K562 (cell line): ENCODE measurements around the gene UBLCP1. TPM values are rescaled to one million over a fixed set of nuclear protein-coding genes. Genes with fewer than 3 reads are reported as not detected.

ENCODE experiments used
- CREBBP ChIP-seq: IDR thresholded peaks from one replicate; pipeline ENCODE4 v1.6.1; 2012; ENCODE audit warnings: low read depth, mild to moderate bottlenecking, control low read depth, inconsistent platforms, low read length
- PHB2 ChIP-seq: fragments of 450-650 bp; IDR thresholded peaks from 2 replicates; pipeline ENCODE4 v1.6.1; 2017; ENCODE audit warnings: low read depth
- ZNF197 ChIP-seq: fragments of 200-800 bp; sonication (Bioruptor generic); IDR thresholded peaks from 2 replicates; pipeline ENCODE4 v1.6.1; 2016; ENCODE audit warnings: low read depth, missing genetic modification characterization, missing compliant biosample characterization
- ZNF699 ChIP-seq: fragments of 250-450 bp; sonication (Bioruptor Pico); IDR thresholded peaks from 2 replicates; pipeline ENCODE4 v1.8.0; 2021; ENCODE audit warnings: mild to moderate bottlenecking, moderate library complexity; ENCODE audit not compliant: insufficient replicate concordance
- polyA plus RNA-seq, 8 experiments: library from polyadenylated mRNA; depleted of rRNA in 4 of 8; stranded (reverse) in 5 of 8; unstranded in 3 of 8; fragments of >200 nt; fragmentation: Nextera tagmentation in 2 of 8; fragmentation: Illumina TruSeq in 1 of 8; extraction: Ambion mirVana in 2 of 8; extraction: Trizol in 1 of 8; gene quantifications; 2 replicates each; pipeline versions ENCODE4 v1.2.1 to v1.2.3, GENCODE V29; 2011 to 2014; ENCODE audit warnings: inconsistent platforms in 1 of 8, missing spikeins in 1 of 8
- total RNA-seq, 7 experiments: library from RNA; depleted of rRNA in 6 of 7; stranded (reverse); fragments of >200 nt in 6 of 7; fragmentation: Illumina TruSeq in 2 of 7; extraction: Trizol in 2 of 7; gene quantifications; 2 replicates each; pipeline versions ENCODE4 v1.2.1 to v1.2.3, GENCODE V29; 2011 to 2021; ENCODE audit warnings: low replicate concordance in 1 of 7
- TF ChIP-seq, protein P1 (sequence below): fragments of 250-450 bp; sonication (Bioruptor Pico); IDR thresholded peaks from 2 replicates; pipeline ENCODE4 v1.5.0; 2020; ENCODE audit warnings: mild to moderate bottlenecking
- TF ChIP-seq, protein P2 (sequence below): fragments of 250-450 bp; sonication (Bioruptor Pico); IDR thresholded peaks from 2 replicates; pipeline ENCODE4 v1.5.0; 2020; ENCODE audit warnings: mild to moderate bottlenecking, borderline replicate concordance
- TF ChIP-seq, protein P3 (sequence below): fragments of 250-450 bp; sonication (Bioruptor Pico); IDR thresholded peaks from 2 replicates; pipeline ENCODE4 v1.4.0; 2020
- TF ChIP-seq, protein P4 (sequence below): fragments of 450-650 bp; IDR thresholded peaks from 2 replicates; pipeline ENCODE4 v1.6.1; 2014; ENCODE audit warnings: low read depth, mild to moderate bottlenecking, moderate library complexity, borderline replicate concordance
- TF ChIP-seq, protein P5 (sequence below): IDR thresholded peaks from 2 replicates; pipeline ENCODE4 v1.6.1; 2011; ENCODE audit warnings: borderline replicate concordance, low read depth, mild to moderate bottlenecking, moderate library complexity, low read length; ENCODE audit not compliant: insufficient read depth, poor library complexity, severe bottlenecking

UBLCP1 gene
- total and polyA plus RNA-seq, 9 of the 15 experiments (the other 6 are each of a cell fraction or from before 2014, with no cell fraction given): 18.8 to 39.8 (median 30.2) TPM

DNA sequence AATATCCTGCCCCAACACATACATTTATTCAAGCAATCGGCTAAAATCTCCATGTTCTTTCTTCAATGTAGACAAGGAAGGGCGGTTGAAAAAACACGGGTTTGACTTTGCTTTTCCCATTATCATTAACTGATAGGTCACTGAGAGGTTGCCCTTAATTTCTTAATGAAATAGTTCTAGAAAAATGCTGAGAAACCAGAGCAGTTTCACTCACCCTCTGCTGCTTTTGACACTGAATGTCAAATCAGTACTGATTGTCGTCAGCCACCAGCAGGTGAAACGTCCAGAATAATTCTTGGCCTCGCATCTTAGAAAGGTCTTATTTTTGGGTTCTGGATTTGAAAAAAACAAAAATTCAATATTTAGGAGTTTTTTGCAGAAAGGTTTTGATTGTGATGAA is 59.1 kb downstream of the UBLCP1 start (continued):
- no peak for TF ChIP-seq ZNF699 (CRISPR knock-in tag)
- no peak for TF ChIP-seq PHB2
- TF ChIP-seq, protein P1, sequence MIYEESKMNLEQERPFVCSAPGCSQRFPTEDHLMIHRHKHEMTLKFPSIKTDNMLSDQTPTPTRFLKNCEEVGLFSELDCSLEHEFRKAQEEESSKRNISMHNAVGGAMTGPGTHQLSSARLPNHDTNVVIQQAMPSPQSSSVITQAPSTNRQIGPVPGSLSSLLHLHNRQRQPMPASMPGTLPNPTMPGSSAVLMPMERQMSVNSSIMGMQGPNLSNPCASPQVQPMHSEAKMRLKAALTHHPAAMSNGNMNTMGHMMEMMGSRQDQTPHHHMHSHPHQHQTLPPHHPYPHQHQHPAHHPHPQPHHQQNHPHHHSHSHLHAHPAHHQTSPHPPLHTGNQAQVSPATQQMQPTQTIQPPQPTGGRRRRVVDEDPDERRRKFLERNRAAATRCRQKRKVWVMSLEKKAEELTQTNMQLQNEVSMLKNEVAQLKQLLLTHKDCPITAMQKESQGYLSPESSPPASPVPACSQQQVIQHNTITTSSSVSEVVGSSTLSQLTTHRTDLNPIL (CRISPR knock-in tag): no peak
- TF ChIP-seq, protein P2, sequence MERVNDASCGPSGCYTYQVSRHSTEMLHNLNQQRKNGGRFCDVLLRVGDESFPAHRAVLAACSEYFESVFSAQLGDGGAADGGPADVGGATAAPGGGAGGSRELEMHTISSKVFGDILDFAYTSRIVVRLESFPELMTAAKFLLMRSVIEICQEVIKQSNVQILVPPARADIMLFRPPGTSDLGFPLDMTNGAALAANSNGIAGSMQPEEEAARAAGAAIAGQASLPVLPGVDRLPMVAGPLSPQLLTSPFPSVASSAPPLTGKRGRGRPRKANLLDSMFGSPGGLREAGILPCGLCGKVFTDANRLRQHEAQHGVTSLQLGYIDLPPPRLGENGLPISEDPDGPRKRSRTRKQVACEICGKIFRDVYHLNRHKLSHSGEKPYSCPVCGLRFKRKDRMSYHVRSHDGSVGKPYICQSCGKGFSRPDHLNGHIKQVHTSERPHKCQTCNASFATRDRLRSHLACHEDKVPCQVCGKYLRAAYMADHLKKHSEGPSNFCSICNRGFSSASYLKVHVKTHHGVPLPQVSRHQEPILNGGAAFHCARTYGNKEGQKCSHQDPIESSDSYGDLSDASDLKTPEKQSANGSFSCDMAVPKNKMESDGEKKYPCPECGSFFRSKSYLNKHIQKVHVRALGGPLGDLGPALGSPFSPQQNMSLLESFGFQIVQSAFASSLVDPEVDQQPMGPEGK (CRISPR knock-in tag): no peak
- TF ChIP-seq, protein P3, sequence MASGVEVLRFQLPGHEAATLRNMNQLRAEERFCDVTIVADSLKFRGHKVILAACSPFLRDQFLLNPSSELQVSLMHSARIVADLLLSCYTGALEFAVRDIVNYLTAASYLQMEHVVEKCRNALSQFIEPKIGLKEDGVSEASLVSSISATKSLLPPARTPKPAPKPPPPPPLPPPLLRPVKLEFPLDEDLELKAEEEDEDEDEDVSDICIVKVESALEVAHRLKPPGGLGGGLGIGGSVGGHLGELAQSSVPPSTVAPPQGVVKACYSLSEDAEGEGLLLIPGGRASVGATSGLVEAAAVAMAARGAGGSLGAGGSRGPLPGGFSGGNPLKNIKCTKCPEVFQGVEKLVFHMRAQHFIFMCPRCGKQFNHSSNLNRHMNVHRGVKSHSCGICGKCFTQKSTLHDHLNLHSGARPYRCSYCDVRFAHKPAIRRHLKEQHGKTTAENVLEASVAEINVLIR (CRISPR knock-in tag): no peak
- TF ChIP-seq ZNF197 (CRISPR knock-in tag): no peak
- TF ChIP-seq, protein P4, sequence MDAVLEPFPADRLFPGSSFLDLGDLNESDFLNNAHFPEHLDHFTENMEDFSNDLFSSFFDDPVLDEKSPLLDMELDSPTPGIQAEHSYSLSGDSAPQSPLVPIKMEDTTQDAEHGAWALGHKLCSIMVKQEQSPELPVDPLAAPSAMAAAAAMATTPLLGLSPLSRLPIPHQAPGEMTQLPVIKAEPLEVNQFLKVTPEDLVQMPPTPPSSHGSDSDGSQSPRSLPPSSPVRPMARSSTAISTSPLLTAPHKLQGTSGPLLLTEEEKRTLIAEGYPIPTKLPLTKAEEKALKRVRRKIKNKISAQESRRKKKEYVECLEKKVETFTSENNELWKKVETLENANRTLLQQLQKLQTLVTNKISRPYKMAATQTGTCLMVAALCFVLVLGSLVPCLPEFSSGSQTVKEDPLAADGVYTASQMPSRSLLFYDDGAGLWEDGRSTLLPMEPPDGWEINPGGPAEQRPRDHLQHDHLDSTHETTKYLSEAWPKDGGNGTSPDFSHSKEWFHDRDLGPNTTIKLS: no peak
- no peak for TF ChIP-seq CREBBP
- TF ChIP-seq, protein P5, sequence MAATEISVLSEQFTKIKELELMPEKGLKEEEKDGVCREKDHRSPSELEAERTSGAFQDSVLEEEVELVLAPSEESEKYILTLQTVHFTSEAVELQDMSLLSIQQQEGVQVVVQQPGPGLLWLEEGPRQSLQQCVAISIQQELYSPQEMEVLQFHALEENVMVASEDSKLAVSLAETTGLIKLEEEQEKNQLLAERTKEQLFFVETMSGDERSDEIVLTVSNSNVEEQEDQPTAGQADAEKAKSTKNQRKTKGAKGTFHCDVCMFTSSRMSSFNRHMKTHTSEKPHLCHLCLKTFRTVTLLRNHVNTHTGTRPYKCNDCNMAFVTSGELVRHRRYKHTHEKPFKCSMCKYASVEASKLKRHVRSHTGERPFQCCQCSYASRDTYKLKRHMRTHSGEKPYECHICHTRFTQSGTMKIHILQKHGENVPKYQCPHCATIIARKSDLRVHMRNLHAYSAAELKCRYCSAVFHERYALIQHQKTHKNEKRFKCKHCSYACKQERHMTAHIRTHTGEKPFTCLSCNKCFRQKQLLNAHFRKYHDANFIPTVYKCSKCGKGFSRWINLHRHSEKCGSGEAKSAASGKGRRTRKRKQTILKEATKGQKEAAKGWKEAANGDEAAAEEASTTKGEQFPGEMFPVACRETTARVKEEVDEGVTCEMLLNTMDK: no peak
